ENCODE results near the gene FRRS1L.

DNA sequence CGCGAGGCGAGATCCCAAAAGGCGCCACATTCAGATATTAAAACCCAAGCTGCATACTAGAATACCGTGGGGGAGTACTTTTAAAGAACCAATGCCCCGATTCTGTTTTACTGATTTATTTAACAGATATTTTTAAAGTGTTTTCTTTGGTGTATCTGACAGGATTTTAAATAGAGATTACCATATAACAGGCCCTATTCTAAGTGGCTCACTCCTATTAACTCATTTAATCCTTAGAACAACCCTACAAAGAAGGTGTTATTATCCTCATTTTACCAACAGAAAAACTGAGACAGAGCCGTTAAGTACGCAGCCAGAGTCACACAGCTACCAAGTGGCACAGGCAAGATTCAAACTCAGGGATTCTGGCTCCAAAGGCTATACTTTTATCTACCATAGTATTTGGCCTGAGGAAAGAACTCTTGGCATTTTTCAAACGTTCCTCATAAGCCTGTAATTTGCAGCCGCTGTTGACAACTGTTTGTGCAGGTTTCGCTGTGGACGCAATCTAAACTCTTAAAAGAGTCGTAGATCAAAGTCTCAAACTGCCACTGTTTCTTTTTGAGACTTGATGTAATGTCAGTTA lies 46.8 kb downstream of the FRRS1L start:
- TF ChIP-seq, protein P1, sequence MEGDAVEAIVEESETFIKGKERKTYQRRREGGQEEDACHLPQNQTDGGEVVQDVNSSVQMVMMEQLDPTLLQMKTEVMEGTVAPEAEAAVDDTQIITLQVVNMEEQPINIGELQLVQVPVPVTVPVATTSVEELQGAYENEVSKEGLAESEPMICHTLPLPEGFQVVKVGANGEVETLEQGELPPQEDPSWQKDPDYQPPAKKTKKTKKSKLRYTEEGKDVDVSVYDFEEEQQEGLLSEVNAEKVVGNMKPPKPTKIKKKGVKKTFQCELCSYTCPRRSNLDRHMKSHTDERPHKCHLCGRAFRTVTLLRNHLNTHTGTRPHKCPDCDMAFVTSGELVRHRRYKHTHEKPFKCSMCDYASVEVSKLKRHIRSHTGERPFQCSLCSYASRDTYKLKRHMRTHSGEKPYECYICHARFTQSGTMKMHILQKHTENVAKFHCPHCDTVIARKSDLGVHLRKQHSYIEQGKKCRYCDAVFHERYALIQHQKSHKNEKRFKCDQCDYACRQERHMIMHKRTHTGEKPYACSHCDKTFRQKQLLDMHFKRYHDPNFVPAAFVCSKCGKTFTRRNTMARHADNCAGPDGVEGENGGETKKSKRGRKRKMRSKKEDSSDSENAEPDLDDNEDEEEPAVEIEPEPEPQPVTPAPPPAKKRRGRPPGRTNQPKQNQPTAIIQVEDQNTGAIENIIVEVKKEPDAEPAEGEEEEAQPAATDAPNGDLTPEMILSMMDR (IDR thresholded peaks at IDR 0.05 in 8 of 11, conservative IDR thresholded peaks at IDR 0.05 in 3 of 11): peak in 1 of 11 experiments; percentile 22
- TF ChIP-seq POLR2A (IDR thresholded peaks at IDR 0.05) (no peak), POLR2AphosphoS5 (IDR thresholded peaks at IDR 0.05) (no peak)

All from spleen (tissue), 7 donors.